Measurements from ENCODE around the gene SEZ6.
"Not testable (repeated sequence)": the region's sequence is repeated elsewhere in the genome, so short reads cannot be mapped to it uniquely, and the experiment has no call there.

The SEZ6 gene

GRCh38 chr17:28942925-28943324, 62.9 kb downstream of the SEZ6 start:
- peaks cover 15 to 23% of the 10 kb centered on the region in 2 donors for H3K4me1 ChIP-seq (ENCODE audit: control insufficient read depth in 2 of 2, insufficient read depth in 2 of 2, low read length in 2 of 2)
- no peak overlapping the region for H3K9ac ChIP-seq (ENCODE audit: low read depth in 1 of 2, low read length in 2 of 2)
- H3K4me3 ChIP-seq (ENCODE audit: low read length in 2 of 2) = no peak overlapping the region
- H3K27me3 ChIP-seq (ENCODE audit: control insufficient read depth in 2 of 2, insufficient read depth in 2 of 2, low read length in 2 of 2) = no peaks in the 10 kb centered on the region
- H3K9me3 ChIP-seq (ENCODE audit: control insufficient read depth in 2 of 2, low read length in 2 of 2) = no peaks in the 10 kb centered on the region
- H3K36me3 ChIP-seq (ENCODE audit: control insufficient read depth in 2 of 2, insufficient read depth in 2 of 2, low read length in 2 of 2) = peaks cover 3% of the 10 kb centered on the region in 2 donors
- no peak overlapping the region for H3K27ac ChIP-seq (ENCODE audit: low read depth in 2 of 2, low read length in 2 of 2)

GRCh38 chr17:28941251-28941650, 64.6 kb downstream of the SEZ6 start:
- Histone ChIP-seq H3K4me3 (ENCODE audit: low read length in 2 of 2) (no peak overlapping the region), H3K9me3 (ENCODE audit: control insufficient read depth in 2 of 2, low read length in 2 of 2) (no peaks in the 10 kb centered on the region), H3K4me1 (ENCODE audit: control insufficient read depth in 2 of 2, insufficient read depth in 2 of 2, low read length in 2 of 2) (peaks cover 12 to 13% of the 10 kb centered on the region in 2 donors), H3K36me3 (ENCODE audit: control insufficient read depth in 2 of 2, insufficient read depth in 2 of 2, low read length in 2 of 2) (peaks cover 3% of the 10 kb centered on the region in 2 donors), H3K27me3 (ENCODE audit: control insufficient read depth in 2 of 2, insufficient read depth in 2 of 2, low read length in 2 of 2) (no peaks in the 10 kb centered on the region), H3K9ac (ENCODE audit: low read depth in 1 of 2, low read length in 2 of 2) (no peak overlapping the region), H3K27ac (ENCODE audit: low read depth in 2 of 2, low read length in 2 of 2) (no peak overlapping the region)

DNA sequence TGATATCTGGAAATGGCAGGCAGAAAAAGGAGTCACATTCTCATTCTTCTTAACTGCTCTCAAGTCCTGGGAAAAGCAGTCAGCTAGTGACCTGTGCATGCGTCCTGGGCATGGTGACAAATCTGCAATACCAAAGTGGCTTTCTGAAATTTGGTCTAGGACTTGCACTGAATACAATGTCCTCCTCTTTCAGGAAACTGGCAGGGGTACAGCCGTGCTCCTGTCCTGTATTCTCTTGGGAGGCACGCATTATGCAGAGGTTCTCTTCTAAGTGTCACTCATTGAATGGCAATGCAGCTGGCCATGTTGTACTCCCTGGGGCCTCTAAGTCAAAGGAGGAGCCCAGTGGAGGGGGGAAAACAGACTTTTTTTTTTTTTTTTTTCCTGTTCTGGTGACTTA, 65.2 kb downstream of the SEZ6 start:
- H3K9ac ChIP-seq (ENCODE audit: low read depth in 1 of 2, low read length in 2 of 2) = no peak overlapping the region
- H3K9me3 ChIP-seq (ENCODE audit: control insufficient read depth in 2 of 2, low read length in 2 of 2) = no peaks in the 10 kb centered on the region
- H3K4me3 ChIP-seq (ENCODE audit: low read length in 2 of 2) = no peak overlapping the region
- peaks cover 12% of the 10 kb centered on the region in 2 donors for H3K4me1 ChIP-seq (ENCODE audit: control insufficient read depth in 2 of 2, insufficient read depth in 2 of 2, low read length in 2 of 2)
- no peak overlapping the region for H3K27ac ChIP-seq (ENCODE audit: low read depth in 2 of 2, low read length in 2 of 2)
- peaks cover 3% of the 10 kb centered on the region in 2 donors for H3K36me3 ChIP-seq (ENCODE audit: control insufficient read depth in 2 of 2, insufficient read depth in 2 of 2, low read length in 2 of 2)
- H3K27me3 ChIP-seq (ENCODE audit: control insufficient read depth in 2 of 2, insufficient read depth in 2 of 2, low read length in 2 of 2) = no peaks in the 10 kb centered on the region

- H3K27ac ChIP-seq (ENCODE audit: low read depth in 2 of 2, low read length in 2 of 2) = no peak overlapping the region
- peaks cover under 1 to 3% of the 10 kb centered on the region in 2 donors for H3K36me3 ChIP-seq (ENCODE audit: control insufficient read depth in 2 of 2, insufficient read depth in 2 of 2, low read length in 2 of 2)
- H3K9me3 ChIP-seq (ENCODE audit: control insufficient read depth in 2 of 2, low read length in 2 of 2) = no peaks in the 10 kb centered on the region
- H3K4me3 ChIP-seq (ENCODE audit: low read length in 2 of 2) = no peak overlapping the region
- H3K9ac ChIP-seq (ENCODE audit: low read depth in 1 of 2, low read length in 2 of 2) = no peak overlapping the region
- no peaks in the 10 kb centered on the region for H3K27me3 ChIP-seq (ENCODE audit: control insufficient read depth in 2 of 2, insufficient read depth in 2 of 2, low read length in 2 of 2)
- H3K4me1 ChIP-seq (ENCODE audit: control insufficient read depth in 2 of 2, insufficient read depth in 2 of 2, low read length in 2 of 2) = peaks cover 8 to 10% of the 10 kb centered on the region in 2 donors
Measured at GRCh38 chr17:28940142-28940541, 65.7 kb downstream of the SEZ6 start.

DNA sequence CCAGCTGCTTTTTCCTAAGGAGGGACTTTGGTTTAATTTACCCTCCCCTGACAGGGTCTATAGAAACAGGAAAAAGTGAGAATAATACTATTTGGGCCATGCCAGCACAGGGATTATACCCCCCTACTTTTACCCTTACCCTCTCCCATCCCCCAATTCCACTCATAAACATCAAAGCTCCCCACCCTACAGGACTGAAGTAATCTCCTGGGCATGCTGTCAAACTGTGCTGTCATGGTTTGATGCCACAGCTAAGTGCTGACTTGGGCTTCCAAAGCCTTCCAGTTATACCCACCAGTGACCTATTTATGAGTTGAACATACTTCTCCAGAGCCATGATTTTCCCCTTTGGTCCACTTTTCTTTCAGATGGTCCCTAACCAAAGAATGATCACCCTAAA, 67.3 kb downstream of the SEZ6 start:
- H3K27ac ChIP-seq (ENCODE audit: low read depth in 2 of 2, low read length in 2 of 2) = no peak overlapping the region
- peaks cover 3 to 8% of the 10 kb centered on the region in 2 donors for H3K4me1 ChIP-seq (ENCODE audit: control insufficient read depth in 2 of 2, insufficient read depth in 2 of 2, low read length in 2 of 2)
- no peak overlapping the region for H3K9ac ChIP-seq (ENCODE audit: low read depth in 1 of 2, low read length in 2 of 2)
- H3K27me3 ChIP-seq (ENCODE audit: control insufficient read depth in 2 of 2, insufficient read depth in 2 of 2, low read length in 2 of 2) = no peaks in the 10 kb centered on the region
- peaks cover 0 to 3% of the 10 kb centered on the region in 2 donors for H3K36me3 ChIP-seq (ENCODE audit: control insufficient read depth in 2 of 2, insufficient read depth in 2 of 2, low read length in 2 of 2)
- no peak overlapping the region for H3K4me3 ChIP-seq (ENCODE audit: low read length in 2 of 2)
- no peaks in the 10 kb centered on the region for H3K9me3 ChIP-seq (ENCODE audit: control insufficient read depth in 2 of 2, low read length in 2 of 2)

- Histone ChIP-seq H3K4me1 (ENCODE audit: control insufficient read depth in 2 of 2, insufficient read depth in 2 of 2, low read length in 2 of 2) (peaks cover 3 to 8% of the 10 kb centered on the region in 2 donors), H3K9ac (ENCODE audit: low read depth in 1 of 2, low read length in 2 of 2) (no peak overlapping the region), H3K4me3 (ENCODE audit: low read length in 2 of 2) (no peak overlapping the region), H3K9me3 (ENCODE audit: control insufficient read depth in 2 of 2, low read length in 2 of 2) (no peaks in the 10 kb centered on the region), H3K27ac (ENCODE audit: low read depth in 2 of 2, low read length in 2 of 2) (no peak overlapping the region), H3K36me3 (ENCODE audit: control insufficient read depth in 2 of 2, insufficient read depth in 2 of 2, low read length in 2 of 2) (peaks cover 0 to 3% of the 10 kb centered on the region in 2 donors), H3K27me3 (ENCODE audit: control insufficient read depth in 2 of 2, insufficient read depth in 2 of 2, low read length in 2 of 2) (no peaks in the 10 kb centered on the region)
Measured at GRCh38 chr17:28937044-28937729, 68.6 kb downstream of the SEZ6 start.

DNA sequence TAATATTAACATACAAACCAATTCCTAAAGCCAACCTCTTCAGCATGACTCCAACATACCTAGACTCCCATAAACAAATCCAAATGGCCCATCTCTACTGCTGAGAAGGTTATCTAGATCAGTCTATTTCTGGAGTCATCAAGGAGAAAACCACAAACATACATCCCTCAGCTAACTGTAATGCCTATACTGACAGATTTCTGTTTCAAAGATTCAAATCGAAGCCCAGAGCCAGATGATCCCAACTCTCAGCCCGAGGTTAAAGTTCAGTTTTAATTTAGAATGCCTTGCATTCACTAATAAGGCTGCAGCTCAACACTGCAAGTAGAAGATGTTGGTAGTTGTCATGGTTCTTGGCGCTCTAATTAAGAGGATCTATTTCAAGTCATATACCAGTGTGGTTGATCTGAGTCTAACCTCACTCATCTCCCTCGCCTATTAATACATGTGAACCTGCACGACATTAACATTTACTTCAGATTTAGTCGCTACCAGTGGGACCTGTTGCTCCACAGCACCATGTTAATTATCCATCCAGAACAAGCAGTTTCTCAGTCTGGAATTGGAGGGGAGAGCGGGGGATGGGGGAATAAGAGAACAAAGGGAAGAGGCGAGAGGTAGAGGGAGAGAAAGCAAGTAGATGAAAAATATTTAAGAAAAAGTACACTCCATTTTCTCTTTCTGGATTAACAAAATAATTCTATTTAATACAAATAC, 69.9 kb downstream of the SEZ6 start:
- no peaks in the 10 kb centered on the region for H3K9me3 ChIP-seq (ENCODE audit: control insufficient read depth in 2 of 2, low read length in 2 of 2)
- no peak overlapping the region for H3K9ac ChIP-seq (ENCODE audit: low read depth in 1 of 2, low read length in 2 of 2)
- H3K27ac ChIP-seq (ENCODE audit: low read depth in 2 of 2, low read length in 2 of 2) = no peak overlapping the region
- peaks cover 0 to 6% of the 10 kb centered on the region in 2 donors for H3K36me3 ChIP-seq (ENCODE audit: control insufficient read depth in 2 of 2, insufficient read depth in 2 of 2, low read length in 2 of 2)
- peaks cover 3 to 8% of the 10 kb centered on the region in 2 donors for H3K4me1 ChIP-seq (ENCODE audit: control insufficient read depth in 2 of 2, insufficient read depth in 2 of 2, low read length in 2 of 2)
- H3K4me3 ChIP-seq (ENCODE audit: low read length in 2 of 2) = no peak overlapping the region
- no peaks in the 10 kb centered on the region for H3K27me3 ChIP-seq (ENCODE audit: control insufficient read depth in 2 of 2, insufficient read depth in 2 of 2, low read length in 2 of 2)

GRCh38 chr17:28934508-28934907, 71.3 kb downstream of the SEZ6 start:
- H3K4me3 ChIP-seq (ENCODE audit: low read length in 2 of 2); H3K9me3 ChIP-seq (ENCODE audit: control insufficient read depth in 2 of 2, low read length in 2 of 2); H3K27ac ChIP-seq (ENCODE audit: low read depth in 2 of 2, low read length in 2 of 2); H3K27me3 ChIP-seq (ENCODE audit: control insufficient read depth in 2 of 2, insufficient read depth in 2 of 2, low read length in 2 of 2); H3K36me3 ChIP-seq (ENCODE audit: control insufficient read depth in 2 of 2, insufficient read depth in 2 of 2, low read length in 2 of 2); H3K4me1 ChIP-seq (ENCODE audit: control insufficient read depth in 2 of 2, insufficient read depth in 2 of 2, low read length in 2 of 2); H3K9ac ChIP-seq (ENCODE audit: low read depth in 1 of 2, low read length in 2 of 2): not testable (repeated sequence)

DNA sequence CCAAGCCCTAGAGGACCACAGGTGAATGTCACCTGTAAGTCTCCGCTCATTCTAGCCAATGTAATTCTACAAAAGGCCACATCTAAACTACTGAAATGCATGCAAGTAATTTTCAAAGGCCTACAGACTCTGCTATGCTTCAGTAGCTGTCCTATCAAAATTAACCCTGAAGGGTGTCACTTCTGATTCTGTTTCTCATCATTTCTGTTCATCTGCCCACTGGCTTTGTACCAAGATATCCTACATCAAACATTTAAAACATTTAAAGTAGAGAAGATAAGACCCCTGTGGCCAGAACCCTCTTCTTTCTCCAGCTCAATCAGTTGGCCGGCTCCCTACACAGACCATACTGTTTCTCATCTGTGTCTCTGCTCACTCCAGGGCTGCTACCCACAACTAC, 76.0 kb downstream of the SEZ6 start:
- Histone ChIP-seq H3K4me3 (ENCODE audit: low read length in 2 of 2) (no peak overlapping the region), H3K4me1 (ENCODE audit: control insufficient read depth in 2 of 2, insufficient read depth in 2 of 2, low read length in 2 of 2) (peaks cover 0 to 3% of the 10 kb centered on the region in 2 donors), H3K36me3 (ENCODE audit: control insufficient read depth in 2 of 2, insufficient read depth in 2 of 2, low read length in 2 of 2) (peaks cover 19 to 22% of the 10 kb centered on the region in 2 donors), H3K27me3 (ENCODE audit: control insufficient read depth in 2 of 2, insufficient read depth in 2 of 2, low read length in 2 of 2) (no peaks in the 10 kb centered on the region), H3K9ac (ENCODE audit: low read depth in 1 of 2, low read length in 2 of 2) (no peak overlapping the region), H3K27ac (ENCODE audit: low read depth in 2 of 2, low read length in 2 of 2) (no peak overlapping the region), H3K9me3 (ENCODE audit: control insufficient read depth in 2 of 2, low read length in 2 of 2) (no peaks in the 10 kb centered on the region)

DNA sequence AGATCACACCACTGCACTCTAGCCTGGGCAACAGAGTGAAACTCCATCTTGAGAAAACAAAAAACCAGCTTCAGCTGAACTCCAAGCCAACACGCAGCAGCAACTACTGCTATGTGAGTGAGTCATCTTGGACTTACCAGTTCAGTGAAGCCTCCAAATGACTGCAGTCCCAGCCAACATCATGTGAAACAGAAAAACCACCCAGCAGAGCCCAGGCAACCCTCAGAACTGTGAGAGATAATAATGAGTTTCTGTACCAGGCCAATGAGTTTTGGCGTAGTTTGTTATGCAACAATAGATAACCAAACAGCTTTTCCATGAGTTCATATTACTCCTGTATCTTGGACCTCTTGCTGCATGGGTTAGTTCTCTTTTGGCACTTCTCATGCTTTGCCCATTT, 77.8 kb downstream of the SEZ6 start:
- no peak overlapping the region for H3K9ac ChIP-seq (ENCODE audit: low read depth in 1 of 2, low read length in 2 of 2)
- no peaks in the 10 kb centered on the region for H3K9me3 ChIP-seq (ENCODE audit: control insufficient read depth in 2 of 2, low read length in 2 of 2)
- H3K4me3 ChIP-seq (ENCODE audit: low read length in 2 of 2) = no peak overlapping the region
- H3K4me1 ChIP-seq (ENCODE audit: control insufficient read depth in 2 of 2, insufficient read depth in 2 of 2, low read length in 2 of 2) = peaks cover 0 to 3% of the 10 kb centered on the region in 2 donors
- H3K27ac ChIP-seq (ENCODE audit: low read depth in 2 of 2, low read length in 2 of 2) = no peak overlapping the region
- H3K36me3 ChIP-seq (ENCODE audit: control insufficient read depth in 2 of 2, insufficient read depth in 2 of 2, low read length in 2 of 2) = peaks cover 27 to 31% of the 10 kb centered on the region in 2 donors
- H3K27me3 ChIP-seq (ENCODE audit: control insufficient read depth in 2 of 2, insufficient read depth in 2 of 2, low read length in 2 of 2) = no peaks in the 10 kb centered on the region

All from mucosa of rectum (tissue), 2 donors.